Measurements from ENCODE around the gene TNRC6C. TPM values are rescaled to one million over a fixed set of nuclear protein-coding genes. Genes with fewer than 3 reads are reported as not detected.

The TNRC6C gene
- total and polyA plus RNA-seq, 4 donors = 1.3 to 7.7 (median 2.9) TPM

DNA sequence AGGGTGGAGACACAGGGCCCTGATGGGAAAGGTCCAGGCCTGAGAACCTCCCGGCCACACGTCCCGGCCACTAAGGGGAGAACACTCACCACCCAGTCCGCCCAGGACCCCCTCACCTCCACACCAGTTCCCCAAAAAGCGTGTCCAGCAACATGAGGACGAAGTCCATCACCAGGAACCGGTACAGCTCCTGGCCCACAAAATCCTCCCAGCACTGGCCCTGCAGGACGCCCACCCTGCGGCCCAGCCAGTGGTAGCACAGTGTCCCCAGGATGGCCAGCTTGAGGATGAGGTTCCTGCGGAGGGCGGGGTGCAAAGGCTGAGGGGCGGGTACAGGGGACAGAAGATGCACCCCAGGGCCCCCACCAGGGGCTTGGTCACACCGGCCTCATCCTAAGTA is 162.0 kb downstream of the TNRC6C start:
- Histone ChIP-seq H3K27ac (ENCODE audit: low read depth in 1 of 2, low read length in 2 of 2) (no peak overlapping the region), H3K4me3 (ENCODE audit: low read depth in 1 of 3, low read length in 3 of 3) (no peak overlapping the region), H3K27me3 (ENCODE audit: control insufficient read depth in 4 of 4, insufficient read depth in 4 of 4, low read length in 3 of 4) (no peaks in the 10 kb centered on the region), H3K4me1 (ENCODE audit: control insufficient read depth in 4 of 4, insufficient read depth in 4 of 4, low read length in 3 of 4) (peaks cover 0 to 16% (median 4%) of the 10 kb centered on the region in 4 donors), H3K9ac (ENCODE audit: low read depth in 1 of 2, low read length in 2 of 2) (no peak overlapping the region), H3K36me3 (ENCODE audit: control insufficient read depth in 4 of 4, insufficient read depth in 3 of 4, low read depth in 1 of 4, low read length in 3 of 4) (peaks cover 0 to 3% (median 0%) of the 10 kb centered on the region in 4 donors), H3K9me3 (ENCODE audit: control insufficient read depth in 4 of 4, low read length in 3 of 4) (no peaks in the 10 kb centered on the region)
- no peak for DNase-seq (ENCODE audit: low spot score)
- 96% methylated on average over 13 of the region's 13 CpGs for WGBS
- TF ChIP-seq SP1 (IDR thresholded peaks at IDR 0.05) (no peak), ZBTB33 (IDR thresholded peaks at IDR 0.05) (no peak), HNF4A (conservative IDR thresholded peaks at IDR 0.05) (no peak), GABPA (IDR thresholded peaks at IDR 0.05 in 1 of 2, conservative IDR thresholded peaks at IDR 0.05 in 1 of 2) (no peak), NR2F2 (IDR thresholded peaks at IDR 0.05) (no peak), REST (IDR thresholded peaks at IDR 0.05) (no peak), FOXA1 (IDR thresholded peaks at IDR 0.05) (no peak), TAF1 (conservative IDR thresholded peaks at IDR 0.05) (no peak), EGR1 (IDR thresholded peaks at IDR 0.05; ENCODE audit: low read depth in 2 of 2) (no peak), HNF4G (IDR thresholded peaks at IDR 0.05) (no peak), RXRA (IDR thresholded peaks at IDR 0.05) (no peak), MAX (IDR thresholded peaks at IDR 0.05) (no peak), FOXA2 (IDR thresholded peaks at IDR 0.05) (no peak), RAD21 (IDR thresholded peaks at IDR 0.05) (no peak)
- TF ChIP-seq, protein P1, sequence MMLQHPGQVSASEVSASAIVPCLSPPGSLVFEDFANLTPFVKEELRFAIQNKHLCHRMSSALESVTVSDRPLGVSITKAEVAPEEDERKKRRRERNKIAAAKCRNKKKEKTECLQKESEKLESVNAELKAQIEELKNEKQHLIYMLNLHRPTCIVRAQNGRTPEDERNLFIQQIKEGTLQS (IDR thresholded peaks at IDR 0.05) = no peak
- TF ChIP-seq, protein P2, sequence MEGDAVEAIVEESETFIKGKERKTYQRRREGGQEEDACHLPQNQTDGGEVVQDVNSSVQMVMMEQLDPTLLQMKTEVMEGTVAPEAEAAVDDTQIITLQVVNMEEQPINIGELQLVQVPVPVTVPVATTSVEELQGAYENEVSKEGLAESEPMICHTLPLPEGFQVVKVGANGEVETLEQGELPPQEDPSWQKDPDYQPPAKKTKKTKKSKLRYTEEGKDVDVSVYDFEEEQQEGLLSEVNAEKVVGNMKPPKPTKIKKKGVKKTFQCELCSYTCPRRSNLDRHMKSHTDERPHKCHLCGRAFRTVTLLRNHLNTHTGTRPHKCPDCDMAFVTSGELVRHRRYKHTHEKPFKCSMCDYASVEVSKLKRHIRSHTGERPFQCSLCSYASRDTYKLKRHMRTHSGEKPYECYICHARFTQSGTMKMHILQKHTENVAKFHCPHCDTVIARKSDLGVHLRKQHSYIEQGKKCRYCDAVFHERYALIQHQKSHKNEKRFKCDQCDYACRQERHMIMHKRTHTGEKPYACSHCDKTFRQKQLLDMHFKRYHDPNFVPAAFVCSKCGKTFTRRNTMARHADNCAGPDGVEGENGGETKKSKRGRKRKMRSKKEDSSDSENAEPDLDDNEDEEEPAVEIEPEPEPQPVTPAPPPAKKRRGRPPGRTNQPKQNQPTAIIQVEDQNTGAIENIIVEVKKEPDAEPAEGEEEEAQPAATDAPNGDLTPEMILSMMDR (IDR thresholded peaks at IDR 0.05; ENCODE audit: low read depth, low read length, missing input control) = no peak
